ENCODE data around the gene ANO10.

GRCh38 chr3:43506644-43507043, 115.2 kb downstream of the ANO10 start:
- TF ChIP-seq, protein P1, sequence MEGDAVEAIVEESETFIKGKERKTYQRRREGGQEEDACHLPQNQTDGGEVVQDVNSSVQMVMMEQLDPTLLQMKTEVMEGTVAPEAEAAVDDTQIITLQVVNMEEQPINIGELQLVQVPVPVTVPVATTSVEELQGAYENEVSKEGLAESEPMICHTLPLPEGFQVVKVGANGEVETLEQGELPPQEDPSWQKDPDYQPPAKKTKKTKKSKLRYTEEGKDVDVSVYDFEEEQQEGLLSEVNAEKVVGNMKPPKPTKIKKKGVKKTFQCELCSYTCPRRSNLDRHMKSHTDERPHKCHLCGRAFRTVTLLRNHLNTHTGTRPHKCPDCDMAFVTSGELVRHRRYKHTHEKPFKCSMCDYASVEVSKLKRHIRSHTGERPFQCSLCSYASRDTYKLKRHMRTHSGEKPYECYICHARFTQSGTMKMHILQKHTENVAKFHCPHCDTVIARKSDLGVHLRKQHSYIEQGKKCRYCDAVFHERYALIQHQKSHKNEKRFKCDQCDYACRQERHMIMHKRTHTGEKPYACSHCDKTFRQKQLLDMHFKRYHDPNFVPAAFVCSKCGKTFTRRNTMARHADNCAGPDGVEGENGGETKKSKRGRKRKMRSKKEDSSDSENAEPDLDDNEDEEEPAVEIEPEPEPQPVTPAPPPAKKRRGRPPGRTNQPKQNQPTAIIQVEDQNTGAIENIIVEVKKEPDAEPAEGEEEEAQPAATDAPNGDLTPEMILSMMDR (IDR thresholded peaks at IDR 0.05) = no peak
- TF ChIP-seq POLR2A (IDR thresholded peaks at IDR 0.05) = no peak
